OCI-LY1 (cell line): Measurements from ENCODE around the gene PFKL.

Experiments
- H2AFZ ChIP-seq: fragments of 200-600 bp; sonication (generic), shearing (Covaris generic); 2 replicates; pipeline ENCODE4 v1.6.0; 2014; ENCODE audit warnings: antibody characterized with exemption, mild to moderate bottlenecking, low read length
- H3F3A ChIP-seq: fragments of 200-600 bp; sonication (generic), shearing (Covaris generic); 2 replicates; pipeline ENCODE4 v1.6.0; 2014; ENCODE audit warnings: mild to moderate bottlenecking, antibody characterized with exemption, low read length, moderate library complexity; ENCODE audit not compliant: insufficient read depth
- H3K27ac ChIP-seq: fragments of 200-600 bp; sonication (generic); 2 replicates; pipeline ENCODE4 v1.5.1; 2014; ENCODE audit warnings: low read length, mixed run types, mild to moderate bottlenecking, low read depth; ENCODE audit not compliant: poor library complexity, severe bottlenecking
- H3K27me3 ChIP-seq: fragments of 200-600 bp; sonication (generic); 2 replicates; pipeline ENCODE4 v1.6.0; 2014; ENCODE audit warnings: antibody characterized with exemption, mild to moderate bottlenecking, low read length, moderate library complexity; ENCODE audit not compliant: insufficient read depth
- H3K36me3 ChIP-seq: fragments of 200-600 bp; sonication (generic); 2 replicates; pipeline ENCODE4 v1.6.1; 2014; ENCODE audit warnings: mild to moderate bottlenecking, antibody characterized with exemption, low read length, moderate library complexity, mixed read lengths; ENCODE audit not compliant: insufficient read depth
- H3K4me1 ChIP-seq: fragments of 200-600 bp; sonication (generic); 2 replicates; pipeline ENCODE4 v1.5.1; 2014; ENCODE audit warnings: mild to moderate bottlenecking, low read length, moderate library complexity; ENCODE audit not compliant: insufficient read depth, severe bottlenecking
- H3K4me2 ChIP-seq: fragments of 200-600 bp; sonication (generic), shearing (Covaris generic); 2 replicates; pipeline ENCODE4 v1.6.1; 2014; ENCODE audit warnings: low read length
- H3K4me3 ChIP-seq: fragments of 200-600 bp; sonication (generic); 2 replicates; pipeline ENCODE4 v1.5.1; 2014; ENCODE audit warnings: low read length, low read depth, mild to moderate bottlenecking, mixed read lengths; ENCODE audit not compliant: poor library complexity, severe bottlenecking
- H3K79me2 ChIP-seq: fragments of 200-600 bp; shearing (Covaris generic); 2 replicates; pipeline ENCODE4 v1.6.1; 2016; ENCODE audit warnings: mixed run types, low read length, mixed read lengths; ENCODE audit not compliant: insufficient read depth
- H3K9ac ChIP-seq: fragments of 200-600 bp; sonication (generic), shearing (Covaris generic); 2 replicates; pipeline ENCODE4 v1.6.1; 2014; ENCODE audit warnings: mild to moderate bottlenecking, low read length, mixed read lengths
- H3K9me2 ChIP-seq: fragments of 200-600 bp; sonication (generic), shearing (Covaris generic); 2 replicates; pipeline ENCODE4 v1.6.1; 2014; ENCODE audit warnings: low read depth, mild to moderate bottlenecking, low read length, mixed read lengths
- H3K9me3 ChIP-seq: fragments of 200-600 bp; shearing (Covaris generic); 2 replicates; pipeline ENCODE4 v1.6.1; 2014; ENCODE audit warnings: low read length, mixed read lengths
- H4K20me1 ChIP-seq: fragments of 200-600 bp; sonication (generic), shearing (Covaris generic); 2 replicates; pipeline ENCODE4 v1.6.0; 2016; ENCODE audit warnings: mild to moderate bottlenecking, low read length; ENCODE audit not compliant: insufficient read depth
- CTCF ChIP-seq: fragments of 200-600 bp; sonication (generic), shearing (Covaris generic); IDR thresholded peaks from 2 replicates; pipeline ENCODE4 v1.5.1; 2017; ENCODE audit warnings: mild to moderate bottlenecking, antibody characterized with exemption, low read length, moderate library complexity, mixed read lengths
- EZH2 ChIP-seq: fragments of 200-600 bp; sonication (generic), shearing (Covaris generic); IDR thresholded peaks from 2 replicates; pipeline ENCODE4 v1.8.0; 2017; ENCODE audit warnings: borderline replicate concordance, mixed run types, mild to moderate bottlenecking, antibody characterized with exemption, low read length, moderate library complexity, mixed read lengths

PFKL gene

GRCh38 chr21:44263221-44263760 is 36.6 kb upstream of the PFKL start:
- H3K36me3 ChIP-seq = no peaks in the 10 kb centered on the region
- no peak overlapping the region for H3K27ac ChIP-seq
- no peaks in the 10 kb centered on the region for H3K79me2 ChIP-seq
- H3K4me3 ChIP-seq = no peak overlapping the region
- H3K9me3 ChIP-seq = no peaks in the 10 kb centered on the region
- no peaks in the 10 kb centered on the region for H4K20me1 ChIP-seq
- no peak overlapping the region for H2AFZ ChIP-seq
- no peaks in the 10 kb centered on the region for H3K9me2 ChIP-seq
- H3K9ac ChIP-seq = no peak overlapping the region
- TF ChIP-seq EZH2 (no peak), CTCF (no peak)
- peaks cover 7% of the 10 kb centered on the region for H3K27me3 ChIP-seq
- no peaks in the 10 kb centered on the region for H3F3A ChIP-seq
- H3K4me1 ChIP-seq = no peaks in the 10 kb centered on the region
- H3K4me2 ChIP-seq = no peak overlapping the region

GRCh38 chr21:44263768-44264167 is 36.1 kb upstream of the PFKL start:
- TF ChIP-seq EZH2 = no peak
- TF ChIP-seq CTCF = no peak
- H3F3A ChIP-seq = no peaks in the 10 kb centered on the region
- H3K9me3 ChIP-seq = no peaks in the 10 kb centered on the region
- no peaks in the 10 kb centered on the region for H3K4me1 ChIP-seq
- no peaks in the 10 kb centered on the region for H4K20me1 ChIP-seq
- no peak overlapping the region for H3K9ac ChIP-seq
- no peak overlapping the region for H2AFZ ChIP-seq
- H3K4me3 ChIP-seq = no peak overlapping the region
- H3K9me2 ChIP-seq = no peaks in the 10 kb centered on the region
- H3K79me2 ChIP-seq = no peaks in the 10 kb centered on the region
- H3K27me3 ChIP-seq = peaks cover 7% of the 10 kb centered on the region
- no peaks in the 10 kb centered on the region for H3K36me3 ChIP-seq
- H3K4me2 ChIP-seq = no peak overlapping the region
- H3K27ac ChIP-seq = no peak overlapping the region

GRCh38 chr21:44265734-44266270 is 34.1 kb upstream of the PFKL start:
- H3K9ac ChIP-seq = no peak overlapping the region
- no peaks in the 10 kb centered on the region for H4K20me1 ChIP-seq
- TF ChIP-seq EZH2 (no peak), CTCF (no peak)
- H3K4me3 ChIP-seq = no peak overlapping the region
- H3K79me2 ChIP-seq = no peaks in the 10 kb centered on the region
- H3F3A ChIP-seq = no peaks in the 10 kb centered on the region
- H3K9me2 ChIP-seq = no peaks in the 10 kb centered on the region
- no peaks in the 10 kb centered on the region; the same call in 1 of the 2 replicates for H3K27me3 ChIP-seq
- no peak overlapping the region for H3K27ac ChIP-seq
- no peaks in the 10 kb centered on the region for H3K4me1 ChIP-seq
- no peaks in the 10 kb centered on the region for H3K9me3 ChIP-seq
- H3K4me2 ChIP-seq = no peak overlapping the region
- no peak overlapping the region for H2AFZ ChIP-seq
- H3K36me3 ChIP-seq = no peaks in the 10 kb centered on the region
